PC-3 (cell line): ENCODE measurements around the gene ETV6. TPM values are rescaled to one million over a fixed set of nuclear protein-coding genes. Genes with fewer than 3 reads are reported as not detected.

ENCODE experiments used
- ATAC-seq: fragments of 200-7000 bp; cut with Tn5 transposase; 2 replicates; pipeline ENCODE4 v1.9.1; 2020; ENCODE audit warnings: mild to moderate bottlenecking, moderate library complexity
- BruUV-seq: library from RNA; stranded (reverse); fragments of 400-500 nt; replicated peaks from 2 replicates; lab custom pipeline; 2021; lab: Mats Ljungman, UMichigan
- CTCF ChIA-PET: fragments of 300-600 bp; sonication (Branson Sonifier 250); formaldehyde crosslinking; loops from one replicate; lab custom pipeline; 2022; ENCODE audit warnings: antibody characterized with exemption; lab: Charles Lee
- POLR2A ChIA-PET: fragments of 300-600 bp; sonication (Branson Sonifier 250); formaldehyde crosslinking; loops from one replicate; lab custom pipeline; 2022; ENCODE audit warnings: antibody characterized with exemption; ENCODE audit not compliant: unreplicated experiment; lab: Charles Lee
- DNase-seq: peaks from one replicate; pipeline ENCODE4 v3.0.0-alpha.2; 2015
- H2AFZ ChIP-seq: fragments of 300-600 bp; sonication (generic); 2 replicates; pipeline ENCODE4 v1.6.0; 2016; ENCODE audit warnings: antibody characterized with exemption, low read length
- H3F3A ChIP-seq: fragments of 300-600 bp; sonication (generic); one replicate; pipeline ENCODE4 v1.6.0; 2017; ENCODE audit warnings: antibody characterized with exemption, low read length, control low read depth, mild to moderate bottlenecking; ENCODE audit not compliant: unreplicated experiment
- H3K27ac ChIP-seq: fragments of 300-600 bp; sonication (generic); 2 replicates; pipeline ENCODE4 v1.5.1; 2016; ENCODE audit warnings: mild to moderate bottlenecking, low read length
- H3K27me3 ChIP-seq: fragments of 300-600 bp; sonication (generic); 2 replicates; pipeline ENCODE4 v1.6.1; 2016; ENCODE audit warnings: low read length, mixed read lengths
- H3K36me3 ChIP-seq: fragments of 300-600 bp; sonication (generic); 2 replicates; pipeline ENCODE4 v1.6.1; 2016; ENCODE audit warnings: low read depth, mixed run types, low read length, mixed read lengths
- H3K4me1 ChIP-seq: fragments of 300-600 bp; sonication (generic); 2 replicates; pipeline ENCODE4 v1.5.1; 2016; ENCODE audit warnings: low read length; ENCODE audit not compliant: insufficient read depth
- H3K4me2 ChIP-seq: fragments of 300-600 bp; sonication (generic); 2 replicates; pipeline ENCODE4 v1.6.0; 2016; ENCODE audit warnings: low read length
- H3K4me3 ChIP-seq: fragments of 300-600 bp; sonication (generic); 2 replicates; pipeline ENCODE4 v1.5.1; 2016; ENCODE audit warnings: mild to moderate bottlenecking, low read length, mixed read lengths
- H3K79me2 ChIP-seq: fragments of 300-600 bp; sonication (generic); 2 replicates; pipeline ENCODE4 v1.6.1; 2017; ENCODE audit warnings: low read length, mixed read lengths
- H3K9ac ChIP-seq: fragments of 300-600 bp; sonication (generic); 2 replicates; pipeline ENCODE4 v1.6.0; 2016; ENCODE audit warnings: mild to moderate bottlenecking, low read length
- H3K9me2 ChIP-seq: fragments of 300-600 bp; sonication (generic); replicated peaks from 2 replicates; pipeline ENCODE4 v1.6.1; 2016; ENCODE audit warnings: mixed run types, low read length, mixed read lengths
- H3K9me3 ChIP-seq: fragments of 300-600 bp; sonication (generic); 2 replicates; pipeline ENCODE4 v1.6.1; 2016; ENCODE audit warnings: low read length, mixed read lengths
- H4K20me1 ChIP-seq: fragments of 300-600 bp; sonication (generic); 2 replicates; pipeline ENCODE4 v1.6.1; 2016; ENCODE audit warnings: low read length, mixed read lengths
- EZH2 ChIP-seq: fragments of 300-600 bp; sonication (generic); IDR thresholded peaks from one replicate; pipeline ENCODE4 v1.6.1; 2017; ENCODE audit warnings: antibody characterized with exemption, mild to moderate bottlenecking, low read length; ENCODE audit not compliant: unreplicated experiment
- EZH2phosphoT487 ChIP-seq: fragments of 300-600 bp; sonication (generic); IDR thresholded peaks from 2 replicates; pipeline ENCODE4 v1.6.1; 2018; ENCODE audit warnings: mild to moderate bottlenecking, antibody characterized with exemption, low read length, borderline replicate concordance
- intact Hi-C: fragments of 100-400 bp; cut with micrococcal nuclease; formaldehyde crosslinking; loops from 2 replicates; pipeline ENCODE4 v1.9.0; 2023
- total RNA-seq: library from RNA; depleted of rRNA; stranded (reverse); fragments of >200 nt; gene quantifications from 2 replicates; pipeline ENCODE4 v1.2.3, GENCODE V29; 2014
- TF ChIP-seq, protein P1 (sequence below): fragments of 300-600 bp; sonication (generic); conservative IDR thresholded peaks from 2 replicates; pipeline ENCODE4 v1.5.1; 2017; ENCODE audit warnings: antibody characterized with exemption, low read depth, mild to moderate bottlenecking, low read length

The ETV6 gene
- total RNA-seq, 1 experiment from 2014 or later = 5.0 TPM

DNA sequence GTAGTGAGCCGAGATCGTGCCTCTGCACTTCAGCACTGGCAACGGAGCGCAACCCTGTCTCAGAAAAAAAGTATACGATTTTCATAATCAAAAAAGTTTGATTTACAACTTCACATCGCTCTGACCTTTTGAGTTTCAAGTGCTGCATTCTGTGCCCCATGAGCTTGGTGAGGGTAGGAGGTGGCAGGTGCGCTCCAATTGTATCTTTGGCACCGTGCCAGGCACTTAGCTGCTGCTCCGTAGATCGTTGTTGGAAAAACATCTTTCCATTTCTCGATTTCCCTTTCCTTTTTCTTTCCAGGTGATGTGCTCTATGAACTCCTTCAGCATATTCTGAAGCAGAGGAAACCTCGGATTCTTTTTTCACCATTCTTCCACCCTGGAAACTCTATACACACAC lies 203.7 kb downstream of the ETV6 start:
- intact Hi-C loops = no loop called here
- H3K27ac ChIP-seq = no peak overlapping the region
- no peak overlapping the region for H3K9ac ChIP-seq
- no peaks in the 10 kb centered on the region for H3K79me2 ChIP-seq
- H3K9me3 ChIP-seq = no peaks in the 10 kb centered on the region
- H3K4me3 ChIP-seq = no peak overlapping the region
- ChIA-PET POLR2A (no interaction called here), CTCF (no interaction called here)
- H3K9me2 ChIP-seq = no peaks in the 10 kb centered on the region
- H3F3A ChIP-seq = no peaks in the 10 kb centered on the region
- DNase-seq (no peak), ATAC-seq (no peak)
- H3K27me3 ChIP-seq = no peaks in the 10 kb centered on the region
- no peaks in the 10 kb centered on the region for H3K36me3 ChIP-seq
- no peaks in the 10 kb centered on the region for H4K20me1 ChIP-seq
- H3K4me1 ChIP-seq = no peaks in the 10 kb centered on the region
- no peak for TF ChIP-seq EZH2phosphoT487
- TF ChIP-seq EZH2 = no peak
- TF ChIP-seq, protein P1, sequence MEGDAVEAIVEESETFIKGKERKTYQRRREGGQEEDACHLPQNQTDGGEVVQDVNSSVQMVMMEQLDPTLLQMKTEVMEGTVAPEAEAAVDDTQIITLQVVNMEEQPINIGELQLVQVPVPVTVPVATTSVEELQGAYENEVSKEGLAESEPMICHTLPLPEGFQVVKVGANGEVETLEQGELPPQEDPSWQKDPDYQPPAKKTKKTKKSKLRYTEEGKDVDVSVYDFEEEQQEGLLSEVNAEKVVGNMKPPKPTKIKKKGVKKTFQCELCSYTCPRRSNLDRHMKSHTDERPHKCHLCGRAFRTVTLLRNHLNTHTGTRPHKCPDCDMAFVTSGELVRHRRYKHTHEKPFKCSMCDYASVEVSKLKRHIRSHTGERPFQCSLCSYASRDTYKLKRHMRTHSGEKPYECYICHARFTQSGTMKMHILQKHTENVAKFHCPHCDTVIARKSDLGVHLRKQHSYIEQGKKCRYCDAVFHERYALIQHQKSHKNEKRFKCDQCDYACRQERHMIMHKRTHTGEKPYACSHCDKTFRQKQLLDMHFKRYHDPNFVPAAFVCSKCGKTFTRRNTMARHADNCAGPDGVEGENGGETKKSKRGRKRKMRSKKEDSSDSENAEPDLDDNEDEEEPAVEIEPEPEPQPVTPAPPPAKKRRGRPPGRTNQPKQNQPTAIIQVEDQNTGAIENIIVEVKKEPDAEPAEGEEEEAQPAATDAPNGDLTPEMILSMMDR = no peak
- no peak overlapping the region for H2AFZ ChIP-seq
- BruUV-seq = no TSS peak
- H3K4me2 ChIP-seq = no peak overlapping the region

DNA sequence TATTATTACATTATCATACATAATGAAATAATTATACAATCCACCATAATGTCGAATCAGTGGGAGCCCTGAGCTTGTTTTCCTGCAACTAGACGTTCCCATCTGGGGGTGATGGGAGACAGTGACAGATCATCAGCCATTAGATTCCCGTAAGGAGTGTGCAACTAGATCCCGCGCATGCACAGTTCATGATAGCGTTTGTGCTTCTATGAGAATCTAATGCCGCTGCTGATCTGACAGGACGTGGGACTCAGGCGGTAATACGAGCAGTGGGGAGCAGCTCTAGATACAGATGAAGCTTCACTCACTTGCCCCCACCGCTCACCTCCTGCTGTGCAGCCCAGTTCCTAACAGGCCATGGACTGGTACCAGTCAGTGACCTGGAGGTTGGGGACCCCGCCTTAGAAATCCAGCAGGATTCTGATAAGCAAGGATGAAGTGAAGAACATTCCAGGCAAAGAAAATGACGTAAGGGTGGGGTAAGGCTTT lies 204.6 kb downstream of the ETV6 start:
- DNase-seq (no peak), ATAC-seq (no peak)
- H3K27ac ChIP-seq = no peak overlapping the region
- H3K79me2 ChIP-seq = no peaks in the 10 kb centered on the region
- H3K9ac ChIP-seq = no peak overlapping the region
- no peaks in the 10 kb centered on the region for H3K9me2 ChIP-seq
- no peak overlapping the region for H2AFZ ChIP-seq
- H3K4me3 ChIP-seq = no peak overlapping the region
- no peaks in the 10 kb centered on the region for H3K36me3 ChIP-seq
- no peaks in the 10 kb centered on the region for H3K4me1 ChIP-seq
- POLR2A ChIA-PET = no interaction called here
- H3K9me3 ChIP-seq = no peaks in the 10 kb centered on the region
- no peak for TF ChIP-seq EZH2
- intact Hi-C loops = no loop called here
- no TSS peak for BruUV-seq
- no peak overlapping the region for H3K4me2 ChIP-seq
- CTCF ChIA-PET = no interaction called here
- no peaks in the 10 kb centered on the region for H3K27me3 ChIP-seq
- no peaks in the 10 kb centered on the region for H3F3A ChIP-seq
- no peaks in the 10 kb centered on the region for H4K20me1 ChIP-seq

DNA sequence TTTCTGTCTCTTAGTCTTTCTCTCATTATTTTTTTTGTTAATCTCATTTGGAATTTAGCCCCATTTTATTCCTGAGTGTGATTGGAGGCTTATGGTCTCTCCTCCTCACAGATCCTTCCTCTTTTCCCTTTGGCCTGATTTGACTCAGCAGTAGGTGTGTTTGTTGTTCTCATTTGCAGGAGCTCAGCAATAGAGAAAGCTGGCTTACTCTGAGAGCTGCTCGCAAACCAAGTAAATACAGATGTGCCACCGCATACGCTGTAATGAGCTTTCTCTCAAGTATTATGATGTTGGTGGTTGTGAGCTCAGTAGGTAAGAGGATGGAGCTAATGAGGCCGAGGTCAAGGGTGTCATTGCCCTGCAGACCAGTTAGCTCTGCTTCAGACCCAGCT lies 206.5 kb downstream of the ETV6 start:
- intact Hi-C loops = no loop called here
- DNase-seq (no peak), ATAC-seq (no peak)
- Histone ChIP-seq H3K4me1 (no peaks in the 10 kb centered on the region), H4K20me1 (no peaks in the 10 kb centered on the region), H3K9ac (no peak overlapping the region), H3K79me2 (no peaks in the 10 kb centered on the region), H3K4me3 (no peak overlapping the region), H3K36me3 (no peaks in the 10 kb centered on the region), H3K27me3 (no peaks in the 10 kb centered on the region), H3F3A (no peaks in the 10 kb centered on the region), H3K27ac (no peak overlapping the region), H3K9me3 (no peaks in the 10 kb centered on the region), H3K9me2 (no peaks in the 10 kb centered on the region), H2AFZ (no peak overlapping the region), H3K4me2 (no peak overlapping the region)
- ChIA-PET POLR2A (no interaction called here), CTCF (no interaction called here)
- no TSS peak for BruUV-seq
- TF ChIP-seq, protein P1 = no peak
- no peak for TF ChIP-seq EZH2phosphoT487
- no peak for TF ChIP-seq EZH2
